Small intestine (tissue), 7 donors: Measurements from ENCODE around the gene SLC6A7. TPM values are rescaled to one million over a fixed set of nuclear protein-coding genes. Genes with fewer than 3 reads are reported as not detected.

Experiments used
- DNase-seq, 2 donors: peaks; one replicate each; pipeline versions ENCODE4 v3.0.0 to v3.0.0-alpha.2; 2013
- FAIRE-seq: peaks from 2 replicates; lab custom pipeline; 2012; peaks lifted over from hg19 to GRCh38; lab: Jason Lieb, UNC
- H3K27ac ChIP-seq, 3 donors: one replicate each; pipeline ENCODE4 v1.5.1; 2013; ENCODE audit warnings: low read length in 2 of 3, mild to moderate bottlenecking in 2 of 3, control low read depth in 1 of 3, inconsistent platforms in 1 of 3, low read depth in 1 of 3, moderate library complexity in 1 of 3
- H3K27me3 ChIP-seq, 3 donors: one replicate each; pipeline ENCODE4 v1.6.1; 2013; ENCODE audit warnings: low read length in 3 of 3, inconsistent platforms in 1 of 3; ENCODE audit not compliant: control insufficient read depth in 3 of 3, insufficient read depth in 3 of 3
- H3K36me3 ChIP-seq, 3 donors: one replicate each; pipeline ENCODE4 v1.6.1; 2013; ENCODE audit warnings: low read length in 3 of 3, inconsistent platforms in 1 of 3, low read depth in 1 of 3, mild to moderate bottlenecking in 1 of 3, moderate library complexity in 1 of 3; ENCODE audit not compliant: control insufficient read depth in 3 of 3, insufficient read depth in 2 of 3
- H3K4me1 ChIP-seq, 3 donors: one replicate each; pipeline ENCODE4 v1.6.1; 2013; ENCODE audit warnings: low read length in 2 of 3, inconsistent platforms in 1 of 3, low read depth in 1 of 3, mild to moderate bottlenecking in 1 of 3, moderate library complexity in 1 of 3; ENCODE audit not compliant: control insufficient read depth in 3 of 3, insufficient read depth in 2 of 3
- H3K4me3 ChIP-seq, 3 donors: one replicate each; pipeline ENCODE4 v1.5.1; 2013; ENCODE audit warnings: low read length in 3 of 3, control low read depth in 1 of 3, inconsistent platforms in 1 of 3, low read depth in 1 of 3, mild to moderate bottlenecking in 1 of 3, moderate library complexity in 1 of 3
- H3K9me3 ChIP-seq, 2 donors: one replicate each; pipeline ENCODE4 v1.6.1; 2013; ENCODE audit warnings: low read depth in 1 of 2, low read length in 1 of 2; ENCODE audit not compliant: control insufficient read depth in 2 of 2, insufficient read depth in 1 of 2
- WGBS, 3 donors: extraction: QIAGEN DNeasy Blood & Tissue Kit; methylation state at CpG; one replicate each; pipeline ENCODE4 v1.1.7; 2013; 5-methylcytosine and 5-hydroxymethylcytosine counted together
- polyA plus RNA-seq, 4 donors: library from polyadenylated mRNA; stranded (reverse) in 3 of 4; unstranded in 1 of 4; fragments of 200-250 nt in 3 of 4; fragments of 120-200 nt in 1 of 4; gene quantifications; one replicate each; pipeline versions ENCODE4 v1.2.1 to v1.2.3, GENCODE V29; 2013
- donor health status: healthy with polysubstance abuse.
- donor health status: control.
- donor health status: control.
- donor health status: Bipolar disorder and iron deficiency.
- donor health status: healthy.

Gene SLC6A7
- polyA plus RNA-seq, 4 donors = 0.81 to 7.1 (median 2.2) TPM

DNA sequence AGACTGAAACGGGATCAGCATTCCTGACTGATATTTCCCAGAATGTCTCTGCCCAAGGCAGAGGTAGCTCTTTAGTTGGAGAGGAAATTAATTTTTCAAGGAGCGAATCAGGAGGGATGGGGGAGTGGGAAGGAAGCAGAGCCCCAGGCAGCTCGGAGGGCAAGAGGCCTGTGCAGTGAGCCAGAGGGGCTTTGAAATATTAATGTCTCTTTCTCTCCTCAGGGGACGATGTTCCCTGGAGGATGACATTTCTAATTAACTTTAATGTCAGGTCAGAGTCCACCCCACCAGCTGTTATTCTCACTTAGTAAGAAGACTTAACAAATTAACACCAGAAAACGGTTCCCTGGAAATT is 45.6 kb downstream of the SLC6A7 start:
- H3K27ac ChIP-seq = no peak overlapping the region

DNA sequence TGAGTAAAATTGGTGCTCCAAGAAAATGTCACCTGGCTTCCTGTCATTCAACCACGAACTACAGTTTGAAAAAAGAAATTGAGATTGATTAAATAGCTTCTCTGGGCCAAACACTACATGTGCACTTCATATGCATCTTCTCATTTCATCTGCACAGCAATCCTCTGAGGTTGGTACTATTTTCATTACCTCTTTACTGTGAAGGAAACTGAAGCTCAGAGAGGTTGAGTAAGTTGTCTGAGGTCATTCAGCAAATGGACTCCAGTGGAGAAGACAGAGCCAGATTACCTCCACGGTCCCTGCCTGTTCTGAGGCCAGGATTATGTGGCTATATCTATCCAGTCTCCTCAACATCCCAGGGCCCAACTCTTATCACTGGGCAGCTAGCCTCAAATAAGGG is 46.5 kb downstream of the SLC6A7 start:
- Histone ChIP-seq H3K9me3 (no peaks in the 10 kb centered on the region), H3K36me3 (peaks cover 0 to 3% (median 0%) of the 10 kb centered on the region in 3 donors), H3K4me3 (no peak overlapping the region), H3K27me3 (no peaks in the 10 kb centered on the region), H3K27ac (no peak overlapping the region), H3K4me1 (no peaks in the 10 kb centered on the region)
- DNase-seq (no peak), FAIRE-seq (no peak)
- 79 to 85% (median 83%) methylated on average over 2 of the region's 2 CpGs for WGBS, 3 donors

More for the DNA sequence above, 45.6 kb downstream of the SLC6A7 start:
- Histone ChIP-seq H3K4me1 (no peaks in the 10 kb centered on the region), H3K4me3 (no peak overlapping the region), H3K9me3 (no peaks in the 10 kb centered on the region), H3K36me3 (peaks cover 0 to 3% (median 0%) of the 10 kb centered on the region in 3 donors), H3K27me3 (no peaks in the 10 kb centered on the region)
- FAIRE-seq = no peak
- DNase-seq = no peak
- WGBS, 3 donors = 61 to 70% (median 70%) methylated on average over 5 of the region's 5 CpGs

DNA sequence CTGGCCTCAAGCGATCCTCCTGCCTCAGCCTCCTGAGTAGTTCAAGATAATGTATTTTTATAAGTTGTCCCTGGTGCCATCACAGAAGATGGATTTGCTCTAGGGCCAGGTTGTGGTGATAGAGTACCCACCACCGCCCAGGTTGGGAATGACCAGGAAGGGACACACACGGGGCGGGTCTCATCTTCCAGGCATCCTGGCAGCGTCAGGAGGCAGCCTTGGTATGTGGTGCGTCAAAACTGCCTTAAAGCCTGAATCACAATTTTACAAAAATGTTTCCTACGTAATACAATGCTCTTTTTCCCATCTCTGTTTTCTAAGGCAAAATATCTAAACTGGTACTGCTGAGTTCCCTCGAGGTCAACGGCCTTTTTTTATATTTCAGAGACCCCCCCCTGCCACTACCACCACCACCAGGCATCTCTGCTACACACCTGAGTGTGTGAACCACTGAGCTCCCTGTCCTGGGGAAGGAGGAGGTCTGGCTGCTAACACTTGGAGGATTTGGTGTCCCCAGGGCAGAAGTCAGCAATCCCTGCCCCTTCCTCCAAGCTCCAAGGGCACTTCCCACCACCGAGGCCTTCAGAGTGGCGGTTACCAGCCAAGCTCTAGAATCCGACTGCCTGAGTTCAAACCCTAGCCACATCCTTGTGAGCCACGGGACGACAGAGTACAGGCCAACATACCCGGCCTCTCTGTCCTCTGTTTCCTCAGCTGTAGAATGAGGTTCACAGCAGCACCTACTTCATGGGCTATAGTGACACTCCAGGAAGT is 47.3 kb downstream of the SLC6A7 start:
- Histone ChIP-seq H3K36me3 (peaks cover 0 to 3% (median 0%) of the 10 kb centered on the region in 3 donors), H3K4me1 (no peaks in the 10 kb centered on the region), H3K9me3 (no peaks in the 10 kb centered on the region), H3K27me3 (no peaks in the 10 kb centered on the region), H3K4me3 (no peak overlapping the region), H3K27ac (no peak overlapping the region)
- FAIRE-seq (no peak), DNase-seq (no peak)
- whole genome bisulfite sequencing, 3 donors = 83 to 89% (median 83%) methylated on average over 15 of the region's 15 CpGs

DNA sequence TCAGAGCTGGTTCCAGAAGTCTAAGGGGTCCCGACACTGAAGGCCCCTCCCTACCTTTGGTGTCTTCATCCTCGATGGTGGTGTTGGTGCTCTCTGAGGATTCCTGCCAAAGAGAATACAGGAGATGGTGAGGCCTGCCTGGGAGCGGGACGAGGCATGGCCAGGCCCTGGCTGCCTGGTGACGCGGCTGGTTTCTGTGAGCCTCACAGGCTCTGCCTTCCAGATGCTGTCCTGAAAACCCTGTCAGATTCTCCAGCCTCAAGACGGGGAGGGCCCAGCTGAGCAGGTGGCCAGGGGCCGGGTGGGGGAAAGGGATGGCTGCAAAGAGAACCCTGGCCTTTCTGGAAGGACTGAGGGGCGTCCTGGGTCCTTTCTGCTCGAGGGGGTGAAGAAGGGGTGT is 48.8 kb downstream of the SLC6A7 start:
- no peaks in the 10 kb centered on the region for H3K27me3 ChIP-seq
- DNase-seq (no peak), FAIRE-seq (no peak)
- H3K36me3 ChIP-seq = peaks cover 0 to 3% (median 0%) of the 10 kb centered on the region in 3 donors
- H3K4me3 ChIP-seq = no peak overlapping the region
- no peaks in the 10 kb centered on the region for H3K9me3 ChIP-seq
- WGBS, 3 donors = 83 to 86% (median 86%) methylated on average over 10 of the region's 10 CpGs
- no peaks in the 10 kb centered on the region for H3K4me1 ChIP-seq
- no peak overlapping the region for H3K27ac ChIP-seq

DNA sequence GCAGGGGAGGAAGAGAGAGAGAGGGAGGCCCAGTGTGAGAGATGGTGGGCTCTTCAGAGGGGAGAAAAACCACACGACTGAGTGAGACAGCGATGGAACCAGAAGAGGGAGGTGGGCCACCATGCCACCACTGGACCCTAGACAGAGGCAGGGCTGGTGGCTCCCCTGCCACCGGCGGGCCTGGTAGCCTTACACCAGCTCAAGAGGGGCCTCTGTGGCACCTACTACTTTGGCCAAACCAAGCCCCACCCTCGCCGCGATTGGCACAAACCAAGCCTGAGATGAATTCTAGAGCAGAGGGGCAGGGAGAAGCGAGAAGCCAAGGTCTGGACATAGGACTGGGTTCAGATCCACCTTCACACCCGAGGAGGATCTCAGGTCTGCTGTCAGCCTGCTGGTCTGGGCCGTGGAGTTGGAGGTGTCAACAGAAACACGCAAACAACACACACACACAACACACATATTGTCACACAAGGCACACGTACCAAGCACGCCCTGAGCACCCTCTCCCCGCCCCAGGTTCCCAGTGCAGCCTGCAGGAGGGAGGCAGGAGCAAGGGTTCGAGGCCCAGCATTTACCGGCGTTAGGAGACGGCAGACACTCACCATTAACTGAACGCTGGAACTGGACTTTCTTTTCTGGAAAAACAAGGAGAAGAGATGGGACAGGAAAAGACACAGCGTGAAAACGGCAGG is 49.4 kb downstream of the SLC6A7 start:
- FAIRE-seq = no peak
- Histone ChIP-seq H3K4me1 (no peaks in the 10 kb centered on the region), H3K27ac (no peak overlapping the region), H3K9me3 (no peaks in the 10 kb centered on the region), H3K36me3 (peaks cover 0 to 3% (median 0%) of the 10 kb centered on the region in 3 donors), H3K27me3 (no peaks in the 10 kb centered on the region), H3K4me3 (no peak overlapping the region)
- no peak for DNase-seq
- 88 to 92% (median 92%) methylated on average over 19 to 21 of the region's 21 CpGs for WGBS, 3 donors

DNA sequence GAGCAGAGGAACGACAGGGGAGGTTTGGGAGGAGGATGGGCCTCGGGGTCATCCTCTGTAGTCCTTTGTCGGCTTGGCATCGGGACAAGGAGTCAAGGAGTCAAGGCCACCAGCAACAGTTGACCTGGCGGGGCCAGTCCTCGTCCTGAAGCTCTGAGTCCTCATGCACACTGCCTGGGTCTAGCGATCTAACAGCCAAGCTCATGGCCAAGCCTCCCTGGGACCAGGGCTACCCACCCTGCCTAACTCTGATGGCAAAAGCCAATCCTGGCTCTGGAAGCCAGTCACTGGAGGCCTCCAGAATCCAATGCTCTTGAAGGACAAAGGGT is 49.9 kb downstream of the SLC6A7 start:
- DNase-seq = no peak
- WGBS, 3 donors = 83 to 90% (median 86%) methylated on average over 7 of the region's 7 CpGs
- H3K27me3 ChIP-seq = no peaks in the 10 kb centered on the region
- no peak overlapping the region for H3K4me3 ChIP-seq
- H3K36me3 ChIP-seq = peaks cover 0 to 3% (median 0%) of the 10 kb centered on the region in 3 donors
- no peaks in the 10 kb centered on the region for H3K9me3 ChIP-seq
- H3K4me1 ChIP-seq = no peaks in the 10 kb centered on the region
- no peak overlapping the region for H3K27ac ChIP-seq
- no peak for FAIRE-seq

DNA sequence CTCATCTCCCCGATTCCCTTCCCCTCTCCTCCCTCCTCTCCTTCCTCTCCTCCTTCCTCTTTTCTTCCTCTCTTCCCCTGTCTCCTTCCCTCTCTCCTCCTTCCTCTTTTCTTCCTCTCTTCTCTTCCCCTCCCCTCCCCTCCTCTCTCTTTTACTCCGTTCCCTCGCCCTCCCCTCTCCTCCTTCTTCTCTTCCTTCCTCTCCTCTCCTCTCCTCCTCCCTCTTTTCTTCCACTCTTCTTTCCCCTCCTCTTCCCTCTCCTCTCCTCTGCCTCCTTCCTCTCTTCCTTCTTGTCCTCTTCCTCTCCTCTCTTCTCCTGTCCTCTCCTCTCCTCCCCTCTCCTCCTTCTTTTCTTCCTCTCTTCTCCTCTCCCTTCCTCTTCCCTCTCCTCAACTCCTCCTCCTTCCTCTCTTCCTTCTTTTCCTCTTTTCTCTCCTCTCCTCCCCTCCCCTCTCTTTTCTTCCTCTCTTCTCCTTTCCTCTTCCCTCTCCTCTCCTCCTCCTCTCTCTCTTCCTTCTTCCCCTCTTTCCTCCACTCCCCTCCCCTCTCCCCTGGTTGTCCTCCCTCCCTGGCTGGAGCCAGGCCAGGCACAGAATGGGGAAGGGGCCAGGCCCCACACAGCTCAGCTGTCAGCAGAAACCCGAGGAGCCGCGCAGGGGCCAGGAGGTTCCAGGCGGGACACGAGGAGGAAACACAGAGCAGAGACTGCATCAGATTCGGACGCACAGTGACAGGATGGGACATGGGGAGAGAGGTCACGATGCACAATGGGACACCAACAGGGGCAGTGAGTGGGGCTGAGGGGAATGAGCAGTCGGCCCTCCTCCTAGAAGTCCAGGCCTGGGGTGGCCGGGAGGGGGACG is 51.7 kb downstream of the SLC6A7 start:
- no peak overlapping the region for H3K4me3 ChIP-seq
- DNase-seq = no peak
- WGBS, 3 donors = 65 to 87% (median 82%) methylated on average over 14 of the region's 14 CpGs
- H3K36me3 ChIP-seq = peaks cover 0 to 3% (median 0%) of the 10 kb centered on the region in 3 donors
- FAIRE-seq = no peak
- no peaks in the 10 kb centered on the region for H3K9me3 ChIP-seq
- H3K27me3 ChIP-seq = no peaks in the 10 kb centered on the region
- H3K27ac ChIP-seq = no peak overlapping the region
- H3K4me1 ChIP-seq = peaks cover 0 to 4% (median 0%) of the 10 kb centered on the region in 3 donors

DNA sequence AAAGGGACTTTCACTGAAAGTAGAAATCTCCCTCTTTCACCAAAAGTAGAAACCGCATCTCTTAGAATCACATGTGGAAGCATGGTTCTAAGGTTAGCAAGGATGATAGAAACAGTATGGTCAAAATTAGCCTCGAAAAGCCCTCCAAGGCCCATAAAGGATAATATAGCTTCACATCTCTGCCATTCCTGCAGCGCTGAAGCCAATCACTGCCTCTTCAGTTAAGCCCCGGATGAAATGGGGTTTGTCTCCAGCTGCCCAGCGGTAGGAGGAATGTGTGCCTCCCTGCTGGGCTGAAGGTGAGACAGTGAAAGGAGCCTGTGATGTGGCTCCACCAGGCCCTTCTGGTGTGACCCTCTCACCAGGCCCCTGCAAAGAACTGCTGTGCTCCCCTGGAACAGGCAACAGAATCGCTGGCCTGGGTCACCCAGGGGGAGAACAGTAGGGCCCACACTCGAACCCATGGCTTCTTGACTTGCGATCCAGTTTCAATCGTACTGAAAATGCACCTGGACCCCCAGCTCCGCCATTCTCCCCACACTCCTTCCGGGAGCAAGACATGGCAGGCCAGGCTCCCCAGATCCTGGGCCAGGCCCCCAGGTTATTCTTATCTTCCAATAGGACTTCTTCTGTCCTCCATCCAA is 52.5 kb downstream of the SLC6A7 start:
- 86 to 90% (median 88%) methylated on average over 11 of the region's 11 CpGs for WGBS, 3 donors
- peaks cover 0 to 5% (median 0%) of the 10 kb centered on the region in 3 donors for H3K36me3 ChIP-seq
- no peak for DNase-seq
- peaks cover 0 to 13% (median 0%) of the 10 kb centered on the region in 3 donors for H3K4me1 ChIP-seq
- no peak for FAIRE-seq
- no peak overlapping the region for H3K27ac ChIP-seq
- H3K27me3 ChIP-seq = no peaks in the 10 kb centered on the region
- H3K4me3 ChIP-seq = no peak overlapping the region
- H3K9me3 ChIP-seq = no peaks in the 10 kb centered on the region
